GM13976 (cell line): ENCODE measurements around the gene BRI3BP.

Experiments
- DNase-seq: peaks from one replicate; pipeline ENCODE4 v3.0.0; 2012; ENCODE audit warnings: low spot score
- in situ Hi-C: fragments of 300-500 bp; cut with MboI; formaldehyde crosslinking; loops from one replicate; pipeline ENCODE4 v1.12.0; 2022; ENCODE audit warnings: low sequenced_read_pairs, mixed read lengths, inconsistent platforms; ENCODE audit not compliant: unreplicated experiment
- TF ChIP-seq, protein P1 (sequence below): IDR thresholded peaks from 2 replicates; pipeline ENCODE4 v1.5.1; 2012; ENCODE audit warnings: borderline replicate concordance, mild to moderate bottlenecking; ENCODE audit not compliant: insufficient read depth; ENCODE audit errors: extremely low read depth, missing control alignments, control extremely low read depth

The BRI3BP gene, protein sequence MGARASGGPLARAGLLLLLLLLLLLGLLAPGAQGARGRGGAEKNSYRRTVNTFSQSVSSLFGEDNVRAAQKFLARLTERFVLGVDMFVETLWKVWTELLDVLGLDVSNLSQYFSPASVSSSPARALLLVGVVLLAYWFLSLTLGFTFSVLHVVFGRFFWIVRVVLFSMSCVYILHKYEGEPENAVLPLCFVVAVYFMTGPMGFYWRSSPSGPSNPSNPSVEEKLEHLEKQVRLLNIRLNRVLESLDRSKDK

DNA sequence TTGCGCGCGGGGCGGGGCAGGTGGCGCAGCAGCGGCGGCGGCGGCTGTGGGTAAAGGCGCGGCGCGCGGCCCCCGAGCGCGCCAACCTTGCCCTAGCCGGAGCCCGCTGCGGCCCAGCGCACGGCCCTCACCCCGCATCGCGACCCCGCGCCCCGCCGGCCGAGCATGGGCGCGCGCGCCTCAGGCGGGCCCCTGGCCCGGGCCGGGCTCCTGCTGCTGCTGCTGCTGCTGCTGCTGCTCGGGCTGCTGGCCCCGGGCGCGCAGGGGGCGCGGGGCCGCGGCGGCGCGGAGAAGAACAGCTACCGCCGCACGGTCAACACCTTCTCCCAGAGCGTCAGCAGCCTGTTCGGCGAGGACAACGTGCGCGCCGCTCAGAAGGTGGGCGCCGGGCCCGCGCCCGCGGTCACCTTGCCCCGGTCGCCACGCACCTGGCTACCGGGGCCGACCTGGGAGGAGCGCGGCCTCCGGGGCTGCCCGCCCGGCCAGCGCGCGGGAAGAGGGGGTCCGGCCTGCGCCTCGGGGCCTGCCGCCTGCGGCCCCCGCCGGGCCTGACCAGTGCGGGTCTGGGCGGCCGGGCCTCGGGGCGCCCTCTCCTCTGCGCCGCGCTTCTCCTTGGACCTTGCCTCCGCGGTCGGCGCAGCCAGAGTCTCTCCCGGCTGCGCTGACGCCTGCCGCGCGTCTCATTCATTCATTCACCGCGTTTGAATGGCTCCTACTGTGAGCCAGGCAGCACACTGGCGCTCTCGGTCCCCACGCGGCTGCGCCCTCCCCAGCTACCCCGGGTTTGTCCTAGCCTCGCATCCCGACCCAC lies at the start of gene BRI3BP:
Gene BRI3BP, plus strand, starts transcription at position 20 of the 811 bp plus-strand sequence. Its CDS starts 146 bp downstream, at position 166.
- TF ChIP-seq, protein P1, sequence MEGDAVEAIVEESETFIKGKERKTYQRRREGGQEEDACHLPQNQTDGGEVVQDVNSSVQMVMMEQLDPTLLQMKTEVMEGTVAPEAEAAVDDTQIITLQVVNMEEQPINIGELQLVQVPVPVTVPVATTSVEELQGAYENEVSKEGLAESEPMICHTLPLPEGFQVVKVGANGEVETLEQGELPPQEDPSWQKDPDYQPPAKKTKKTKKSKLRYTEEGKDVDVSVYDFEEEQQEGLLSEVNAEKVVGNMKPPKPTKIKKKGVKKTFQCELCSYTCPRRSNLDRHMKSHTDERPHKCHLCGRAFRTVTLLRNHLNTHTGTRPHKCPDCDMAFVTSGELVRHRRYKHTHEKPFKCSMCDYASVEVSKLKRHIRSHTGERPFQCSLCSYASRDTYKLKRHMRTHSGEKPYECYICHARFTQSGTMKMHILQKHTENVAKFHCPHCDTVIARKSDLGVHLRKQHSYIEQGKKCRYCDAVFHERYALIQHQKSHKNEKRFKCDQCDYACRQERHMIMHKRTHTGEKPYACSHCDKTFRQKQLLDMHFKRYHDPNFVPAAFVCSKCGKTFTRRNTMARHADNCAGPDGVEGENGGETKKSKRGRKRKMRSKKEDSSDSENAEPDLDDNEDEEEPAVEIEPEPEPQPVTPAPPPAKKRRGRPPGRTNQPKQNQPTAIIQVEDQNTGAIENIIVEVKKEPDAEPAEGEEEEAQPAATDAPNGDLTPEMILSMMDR: no peak
- in situ Hi-C loops: no loop called here
- DNase-seq: peak; percentile 59

DNA sequence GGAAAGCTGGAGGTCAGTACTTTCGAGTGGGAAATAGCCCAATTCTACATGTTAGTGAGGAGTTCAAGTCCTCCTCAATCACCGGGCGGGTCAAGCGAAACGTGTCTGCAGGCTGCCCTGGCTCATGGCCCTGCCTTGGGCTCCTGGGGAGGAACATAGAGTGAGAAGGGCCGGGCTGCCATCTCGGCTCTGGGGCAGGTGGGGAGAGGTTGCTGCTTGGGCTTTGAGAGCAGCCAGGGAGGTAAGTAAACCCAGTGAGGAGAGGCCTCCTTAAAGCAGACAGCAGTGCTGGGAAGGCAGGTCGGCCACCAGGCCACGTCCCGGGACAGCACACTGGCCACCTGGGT lies 47.0 kb upstream of the BRI3BP start:
- TF ChIP-seq, protein P1: no peak
- DNase-seq: no peak
- in situ Hi-C loops: no loop called here

DNA sequence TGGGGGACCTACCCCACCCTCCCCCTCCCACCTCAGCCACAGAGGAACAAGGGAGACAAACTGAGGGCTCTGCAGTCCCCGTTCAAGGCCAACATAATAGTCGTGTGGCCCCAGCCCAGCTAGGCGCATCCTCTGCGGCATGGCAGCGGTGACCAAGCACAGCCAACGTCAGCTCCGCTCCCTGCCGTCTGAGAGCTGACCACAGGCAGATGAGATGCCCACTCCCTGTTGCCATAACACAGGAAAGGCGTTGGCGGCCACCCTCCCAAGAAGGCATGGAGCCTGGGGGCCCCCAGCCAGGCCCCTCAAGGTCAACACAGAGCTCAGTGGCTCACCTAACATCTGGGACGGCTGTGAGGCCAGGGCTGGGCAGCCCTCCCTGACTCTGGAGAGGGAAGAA lies 46.4 kb upstream of the BRI3BP start:
- TF ChIP-seq, protein P1: no peak
- no peak for DNase-seq
- in situ Hi-C loops: no loop called here

DNA sequence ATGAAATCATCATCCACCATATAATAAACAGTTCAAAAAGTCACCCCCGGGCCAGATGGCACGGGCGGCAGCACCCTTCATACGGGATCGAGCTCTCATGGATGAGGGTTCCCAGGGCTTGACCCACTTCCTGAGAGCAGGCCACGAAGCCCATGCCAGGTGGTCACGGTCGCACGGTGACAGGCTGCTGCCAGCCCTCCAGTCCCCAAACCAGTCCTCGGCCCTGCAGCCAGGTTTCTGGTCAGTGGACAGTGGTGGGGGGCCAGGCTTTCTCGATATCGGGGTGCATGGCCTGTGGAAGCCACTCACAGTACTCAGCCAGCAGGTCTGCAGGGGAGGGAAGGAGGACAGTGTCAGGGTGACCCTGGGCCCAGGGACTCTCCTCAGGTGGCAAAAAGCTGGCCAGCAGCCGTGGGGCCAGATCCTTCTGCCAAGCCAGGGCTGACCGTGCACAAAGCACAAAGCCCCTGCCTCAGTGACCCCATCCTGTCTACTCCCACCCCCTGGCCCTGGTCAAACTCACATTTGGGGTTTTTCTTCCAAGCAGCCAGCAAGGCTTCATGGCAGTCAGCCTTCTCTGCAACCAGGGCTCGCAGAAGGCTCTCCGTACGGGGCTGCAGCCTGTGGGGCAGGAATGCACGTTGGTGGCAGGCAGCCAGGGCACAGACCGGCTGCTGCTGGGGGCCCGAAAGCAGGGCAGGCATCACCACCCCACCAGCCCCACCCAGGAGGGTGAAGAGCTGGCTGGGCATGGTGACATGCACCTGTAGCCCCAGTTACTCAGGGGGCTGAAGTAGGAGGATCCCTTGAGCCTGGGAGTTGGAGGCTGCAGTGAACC lies 45.7 kb upstream of the BRI3BP start:
- TF ChIP-seq, protein P1: no peak
- no peak for DNase-seq
- in situ Hi-C loops: no loop called here

DNA sequence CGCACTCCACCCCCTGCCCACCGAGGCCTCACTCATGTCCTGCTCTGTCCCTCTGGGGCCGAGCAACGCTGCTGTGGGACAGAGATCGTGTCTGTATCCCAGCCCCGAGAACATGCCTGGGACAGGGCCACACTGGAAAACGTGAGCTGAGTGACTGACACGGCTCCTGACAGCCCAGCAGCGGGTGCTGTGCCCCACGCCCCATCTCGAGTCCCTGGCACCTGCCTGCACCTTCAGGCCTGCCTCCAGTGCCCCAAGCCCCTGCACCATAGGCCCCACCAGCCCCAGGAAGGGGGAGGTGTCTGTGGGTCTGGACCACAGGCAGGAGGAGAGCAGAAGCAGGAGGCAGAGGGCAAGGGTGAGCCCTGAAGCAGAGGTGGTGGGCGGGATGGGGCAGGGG lies 44.4 kb upstream of the BRI3BP start:
- in situ Hi-C loops: no loop called here
- no peak for DNase-seq
- TF ChIP-seq, protein P1: no peak
